Endometrial microvascular endothelial cells (primary cell): Measurements from ENCODE around the gene PEPD. TPM values are rescaled to one million over a fixed set of nuclear protein-coding genes. Genes with fewer than 3 reads are reported as not detected.
"Not testable (repeated sequence)": the region's sequence is repeated elsewhere in the genome, so short reads cannot be mapped to it uniquely, and the experiment has no call there.

Experiments used
- in situ Hi-C: cut with HindIII; loops from 2 replicates; pipeline ENCODE4 v1.10.0; 2017; ENCODE audit warnings: low sequenced_read_pairs, low pct_unique_long_range_greater_than_20kb; ENCODE audit errors: inconsistent ontology term
- total RNA-seq: library from RNA; depleted of rRNA; stranded (reverse); fragments of >200 nt; gene quantifications from one replicate; pipeline ENCODE4 v1.2.3, GENCODE V29; 2015; ENCODE audit errors: inconsistent ontology term

PEPD gene
- total RNA-seq, 1 donor from 2014 or later: 76.7 TPM

DNA sequence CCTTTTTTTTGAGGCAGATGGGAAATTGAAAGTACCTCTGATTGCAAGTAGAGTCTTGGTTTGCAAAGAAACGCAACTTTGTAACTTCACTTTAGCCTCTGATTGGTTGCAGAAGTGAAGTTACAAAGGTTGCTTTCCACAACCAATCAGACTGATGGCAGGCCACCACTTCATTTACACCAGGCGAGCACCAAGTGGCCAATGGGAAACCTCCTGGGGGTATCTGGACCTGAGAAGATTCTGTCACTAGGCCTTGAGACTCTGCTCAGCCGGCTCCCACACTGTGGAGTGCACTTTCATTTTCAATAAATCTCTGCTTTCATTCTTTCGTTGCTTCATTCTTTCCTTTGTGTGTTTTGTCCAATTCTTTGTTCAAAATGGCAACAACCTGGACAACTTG, 19.1 kb downstream of the PEPD start:
- in situ Hi-C loops: no loop called here

DNA sequence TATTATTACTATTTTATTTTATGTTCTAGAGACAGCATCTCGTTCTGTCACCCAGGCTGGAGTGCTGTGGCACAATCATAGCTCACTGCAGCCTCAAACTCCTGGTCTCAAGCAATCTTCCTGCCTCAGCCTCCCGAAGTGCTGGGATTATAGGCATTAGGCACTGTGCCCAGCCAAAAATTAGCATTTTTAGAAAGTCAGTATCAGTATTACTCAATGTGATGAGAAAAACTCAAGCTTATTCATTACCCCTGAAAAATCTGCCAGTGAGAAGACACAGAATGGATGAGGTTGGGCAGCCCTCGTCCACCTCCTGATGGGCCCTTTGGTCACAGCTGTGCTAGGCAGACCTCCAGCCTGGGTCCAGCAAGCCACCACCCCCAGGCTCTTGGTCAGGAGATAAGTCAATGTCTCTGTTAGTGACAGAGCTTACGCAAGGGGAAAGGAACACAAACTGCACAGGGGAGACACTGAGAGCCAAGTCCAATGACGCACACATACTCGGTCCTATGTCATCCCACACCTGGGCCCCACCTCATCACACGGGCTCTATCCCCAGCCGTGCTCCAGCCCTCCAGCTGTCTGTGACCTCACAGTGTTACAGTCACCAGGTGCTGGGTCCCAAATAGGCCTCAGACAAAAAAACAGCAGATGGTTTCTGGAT, 19.8 kb downstream of the PEPD start:
- in situ Hi-C loops: no loop called here

DNA sequence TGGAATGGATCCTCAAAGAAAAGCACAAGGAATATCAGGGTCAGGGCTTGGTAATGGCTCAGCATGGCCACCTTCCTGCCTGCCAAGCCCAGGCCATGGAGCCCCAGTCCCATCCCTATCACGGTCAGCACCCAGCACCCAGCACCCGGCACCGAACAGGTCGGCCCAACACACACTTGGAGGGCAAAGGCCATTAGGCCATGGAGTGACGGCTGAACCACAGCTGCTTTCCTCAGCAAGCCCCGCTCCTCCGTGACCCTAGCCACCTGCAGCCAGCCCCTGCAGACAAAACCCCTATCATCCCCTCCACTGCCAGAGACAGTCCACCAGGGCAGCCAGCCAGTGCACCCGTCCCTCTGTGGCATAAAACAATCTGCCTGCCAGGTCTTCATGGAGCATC, 20.6 kb downstream of the PEPD start:
- in situ Hi-C loops: no loop called here

DNA sequence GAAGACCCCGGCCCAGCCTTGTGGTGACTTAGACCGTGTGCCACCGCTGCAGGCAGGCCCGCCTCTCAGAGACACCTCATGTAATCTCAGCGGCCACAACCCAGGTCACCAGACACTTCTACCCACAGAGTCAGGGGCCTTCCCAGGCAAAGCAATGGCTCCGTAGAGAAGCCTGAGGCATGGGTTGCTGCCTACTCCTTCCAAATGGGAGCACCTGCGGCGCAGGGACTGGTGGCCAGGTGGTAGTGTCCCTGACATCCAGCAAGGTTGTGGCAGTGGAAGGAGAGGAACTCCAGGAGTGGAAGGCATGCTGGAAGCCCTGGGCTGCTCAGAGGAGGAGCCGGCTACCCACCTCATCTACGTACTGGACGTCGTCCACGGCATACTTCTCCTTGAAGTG, 21.0 kb downstream of the PEPD start:
- in situ Hi-C loops: no loop called here

DNA sequence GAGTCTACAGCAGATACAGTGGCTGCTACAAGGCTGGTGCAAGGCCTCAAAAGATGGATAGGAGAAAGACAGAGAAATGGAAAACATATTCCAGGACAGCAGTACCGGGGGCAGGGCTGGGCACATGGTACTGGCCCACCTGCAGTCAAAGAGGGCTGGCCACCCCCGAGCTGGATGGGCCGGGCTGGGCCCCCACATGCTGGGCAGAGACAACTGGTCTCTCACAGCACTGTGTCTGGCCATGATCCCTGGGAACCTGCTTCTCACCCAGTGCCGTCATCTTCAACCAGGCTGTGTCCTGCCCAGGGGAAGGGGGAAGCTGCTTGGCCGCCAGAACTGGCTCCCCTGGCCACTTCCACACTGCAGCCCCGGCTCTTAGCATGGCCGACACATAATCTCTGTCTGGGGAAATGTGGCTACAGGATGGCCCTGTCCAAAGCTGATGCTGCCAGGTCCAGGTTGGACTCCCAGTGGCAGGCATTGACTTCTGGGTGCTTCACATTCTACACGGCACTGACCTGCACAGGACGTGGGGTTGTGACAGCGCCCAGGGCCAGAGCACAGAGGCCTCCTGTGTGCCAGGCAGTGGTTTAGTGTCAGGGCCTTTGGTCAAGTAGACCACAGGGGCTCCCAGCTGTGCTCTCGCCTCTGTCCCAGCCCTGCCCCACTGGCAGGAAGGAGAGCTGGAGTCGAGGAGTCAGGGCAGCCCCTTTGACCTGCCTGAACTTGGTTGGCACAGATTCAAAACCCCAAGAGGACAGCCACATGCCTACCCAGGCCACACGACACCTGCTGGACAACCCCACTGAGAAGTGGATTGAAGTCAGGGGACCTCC, 21.7 kb downstream of the PEPD start:
- in situ Hi-C loops: no loop called here

DNA sequence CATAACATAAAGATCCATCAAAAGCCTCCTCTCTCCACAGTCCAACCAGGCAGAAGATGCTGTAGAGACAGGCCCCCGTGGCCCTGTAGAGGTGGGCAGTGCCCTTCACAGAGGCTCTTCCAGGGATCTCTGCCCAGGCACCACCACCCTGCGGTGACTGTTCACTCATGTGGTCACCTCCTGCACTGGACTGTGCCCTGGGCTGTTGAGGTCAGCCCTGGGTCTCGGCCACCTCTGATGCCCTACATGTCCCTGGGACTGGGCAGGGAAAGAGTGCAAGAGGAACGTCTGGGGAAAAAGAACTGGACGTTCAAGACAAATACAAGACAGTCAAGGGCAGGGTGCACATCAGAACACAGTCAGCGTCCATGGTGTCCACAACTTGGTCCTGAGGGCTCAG, 22.3 kb downstream of the PEPD start:
- in situ Hi-C loops: no loop called here

DNA sequence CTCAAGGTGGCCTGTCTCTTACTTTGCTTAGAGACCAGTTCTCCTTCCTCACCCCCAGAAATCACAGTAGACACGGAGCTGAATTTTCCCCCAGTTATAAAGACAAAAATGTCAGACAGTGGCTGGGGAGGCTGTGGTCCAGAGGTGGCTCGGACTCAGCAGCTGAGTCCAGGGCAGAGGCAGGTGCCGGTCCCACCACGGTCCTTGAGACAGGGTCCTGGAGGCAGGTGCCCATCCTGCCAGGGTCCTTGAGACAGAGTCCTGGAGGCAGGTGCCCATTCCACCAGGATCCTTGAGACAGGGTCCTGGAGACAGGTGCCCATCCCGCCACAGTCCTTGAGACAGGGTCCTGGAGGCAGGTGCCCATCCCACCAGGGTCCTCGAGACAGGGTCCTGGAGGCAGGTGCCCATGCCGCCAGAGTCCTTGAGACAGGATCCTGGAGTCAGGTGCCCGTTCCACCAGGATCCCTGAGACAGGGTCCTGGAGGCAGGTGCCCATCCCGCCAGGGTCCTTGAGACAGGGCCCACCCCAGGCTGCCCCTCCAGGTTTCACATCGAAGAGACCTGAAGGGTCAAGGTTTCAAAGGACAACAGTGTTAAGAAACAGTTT, 23.1 kb downstream of the PEPD start:
- in situ Hi-C loops: no loop called here

DNA sequence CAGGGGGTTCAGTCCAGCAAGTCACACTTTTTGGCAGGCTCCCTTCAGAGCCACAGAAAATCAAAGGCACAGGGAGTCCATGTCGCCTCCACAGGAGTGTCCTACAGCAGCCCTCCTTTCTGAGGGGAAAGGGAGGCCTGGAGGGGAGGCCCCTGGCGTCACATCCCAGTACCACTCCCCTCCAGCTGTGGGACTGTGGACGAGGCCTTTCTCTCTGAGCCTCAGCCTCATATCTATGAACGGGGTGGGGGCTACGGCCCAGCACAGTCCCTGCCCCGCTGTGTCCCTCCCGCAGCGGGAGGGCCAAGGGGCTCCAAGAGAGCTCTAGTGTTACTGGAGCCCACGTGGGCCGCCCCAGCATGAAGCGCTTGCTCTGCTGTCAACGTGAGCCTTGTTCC, 23.8 kb downstream of the PEPD start:
- in situ Hi-C loops: no loop called here

DNA sequence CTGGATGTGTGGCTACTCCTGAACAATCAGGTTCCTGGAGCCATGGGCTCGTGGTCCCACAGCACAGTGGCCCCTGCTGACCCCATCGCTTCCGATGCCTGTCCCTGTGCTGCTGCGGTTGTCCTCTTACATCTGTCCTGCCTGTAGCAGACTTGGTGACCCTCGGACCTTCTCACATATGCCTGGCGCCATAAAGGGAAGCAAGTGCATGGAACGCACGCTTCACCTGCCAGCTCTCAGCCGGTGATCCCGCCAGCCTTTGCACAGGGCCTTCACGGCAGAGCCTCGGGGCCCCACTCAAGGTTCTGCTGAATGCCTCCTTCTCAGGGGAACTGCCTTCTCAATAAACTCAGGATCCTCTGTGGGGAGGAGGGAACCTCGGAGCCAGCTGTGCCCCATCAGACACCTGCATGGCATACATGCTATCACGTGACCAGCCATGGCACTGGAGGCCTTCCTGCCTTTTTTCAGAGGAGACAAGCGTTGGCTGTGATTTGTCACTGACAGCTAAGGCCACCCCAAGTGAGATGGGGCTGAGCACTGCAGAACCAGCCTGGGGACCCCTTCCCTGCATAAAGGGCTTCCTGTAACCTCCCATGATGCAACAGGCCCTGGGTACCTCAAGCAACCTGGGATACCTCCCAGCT, 24.3 kb downstream of the PEPD start:
- in situ Hi-C loops: no loop called here

DNA sequence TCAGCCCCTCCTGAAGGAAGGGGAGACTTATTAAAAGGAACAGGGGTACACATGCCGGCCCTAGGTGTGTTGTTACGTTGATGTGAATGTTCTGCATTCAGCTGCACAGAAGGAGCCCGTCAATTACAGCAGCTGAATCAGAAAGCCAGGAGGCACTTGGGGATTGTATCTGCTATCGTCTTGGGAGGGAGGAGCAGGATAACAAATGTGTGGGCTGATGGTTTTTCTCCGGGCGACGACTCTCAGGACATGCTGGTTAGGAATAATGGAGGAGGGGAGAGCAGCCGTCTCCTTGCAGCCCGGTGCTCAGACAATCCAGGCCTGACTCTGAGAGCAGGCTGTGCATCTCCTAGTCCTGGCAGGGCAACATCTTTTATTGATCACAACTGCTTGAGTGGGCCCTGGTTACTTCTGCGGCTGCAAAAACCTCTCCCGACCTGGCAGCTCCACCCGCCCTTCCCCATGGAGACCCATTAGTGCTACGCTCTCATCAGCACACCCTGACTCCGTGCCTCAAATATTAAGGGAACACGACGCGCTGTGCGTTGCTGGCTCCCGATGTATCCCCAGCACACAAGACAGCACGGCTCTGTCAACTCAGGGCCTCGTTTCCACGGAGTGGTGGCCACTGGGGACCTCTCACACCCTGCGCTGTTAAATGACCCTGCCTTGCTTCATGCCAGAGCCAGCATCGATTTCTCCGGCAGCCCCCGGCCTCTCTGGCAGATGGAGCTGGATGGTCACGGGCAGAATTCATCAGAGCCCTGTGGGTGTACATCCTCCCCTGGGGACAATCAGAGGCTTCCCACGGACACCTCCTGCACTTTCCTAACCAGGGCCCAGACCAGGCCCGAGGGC, 25.3 kb downstream of the PEPD start:
- in situ Hi-C loops: no loop called here

DNA sequence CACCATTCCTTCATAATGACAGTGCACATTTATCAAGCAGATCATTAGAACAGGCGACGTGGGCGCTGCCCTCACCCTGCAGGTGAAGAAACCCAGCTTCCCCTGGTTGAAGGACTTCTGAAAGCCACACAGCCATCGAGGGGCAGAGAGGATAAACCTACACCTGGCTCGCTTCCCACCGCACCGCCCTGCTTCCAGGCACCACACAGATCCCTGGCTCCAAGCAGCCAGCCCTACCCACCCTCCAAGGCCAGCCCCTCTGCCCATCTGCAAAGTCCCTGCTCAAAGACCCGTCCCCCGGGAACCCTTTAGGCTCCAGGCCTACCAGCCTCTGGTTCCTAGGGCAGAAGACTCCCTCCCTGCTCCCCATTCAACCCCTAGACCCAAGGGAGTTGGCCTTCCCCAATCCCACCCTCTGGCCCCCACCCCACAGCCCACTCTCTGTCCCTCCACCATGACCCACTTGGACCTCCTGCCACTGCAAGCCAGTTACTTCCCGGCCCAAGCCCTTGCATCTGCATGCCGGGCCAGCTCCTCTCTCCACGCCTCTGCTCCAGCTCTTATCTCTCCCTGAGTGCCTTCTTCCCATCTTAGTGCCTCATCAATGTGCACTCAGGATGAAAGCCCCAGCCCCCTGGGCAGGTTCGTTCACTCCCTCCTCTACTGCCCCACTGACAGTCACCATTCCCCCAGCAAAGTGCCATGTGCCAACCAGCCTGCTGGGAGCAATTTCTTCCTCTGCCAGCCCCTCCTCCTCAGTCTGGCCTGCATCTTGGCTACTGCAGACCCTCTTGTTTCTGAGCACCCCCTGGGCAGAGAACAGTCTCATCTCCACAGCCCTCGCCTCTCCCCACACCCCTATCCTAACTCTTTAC, 28.0 kb downstream of the PEPD start:
- in situ Hi-C loops: no loop called here

DNA sequence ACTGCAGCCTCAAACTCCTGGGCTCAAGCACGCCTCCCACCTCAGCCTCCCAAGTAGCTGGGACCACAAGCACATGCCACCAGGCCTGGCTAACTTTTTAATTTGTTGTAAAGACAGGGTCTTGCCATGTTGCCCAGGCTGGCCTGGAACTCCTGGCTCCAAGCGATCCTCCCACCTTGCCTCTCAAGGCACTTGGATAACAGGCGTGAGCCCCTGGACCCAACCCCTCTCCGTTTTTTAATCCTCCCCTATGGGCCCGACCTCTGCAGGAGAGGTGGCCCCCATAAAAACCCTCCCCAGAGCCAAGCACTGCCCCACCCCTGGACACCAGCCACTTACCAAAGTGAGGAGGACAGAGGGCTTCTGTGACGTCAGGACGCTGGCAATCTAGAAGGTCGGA, 28.6 kb downstream of the PEPD start:
- in situ Hi-C loops: no loop called here

DNA sequence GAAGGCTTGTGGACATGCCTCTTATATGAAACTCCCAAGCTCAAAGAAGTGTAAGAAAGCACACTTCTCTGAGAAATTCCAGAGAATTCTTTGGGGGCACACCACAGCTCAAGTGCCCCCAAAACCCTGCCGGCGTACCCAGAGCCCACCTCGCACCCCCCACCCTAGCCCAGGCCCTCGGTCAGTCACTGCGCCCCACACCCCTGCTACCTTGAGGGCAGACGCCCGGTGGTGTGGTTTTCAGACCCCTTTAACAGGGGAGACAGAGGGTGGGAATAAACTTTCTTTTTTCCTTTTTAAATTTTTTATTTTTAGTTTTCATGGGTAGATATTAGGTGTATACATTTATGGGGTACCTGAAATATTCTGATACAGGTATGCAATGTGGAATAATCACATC, 29.5 kb downstream of the PEPD start:
- in situ Hi-C loops: no loop called here

DNA sequence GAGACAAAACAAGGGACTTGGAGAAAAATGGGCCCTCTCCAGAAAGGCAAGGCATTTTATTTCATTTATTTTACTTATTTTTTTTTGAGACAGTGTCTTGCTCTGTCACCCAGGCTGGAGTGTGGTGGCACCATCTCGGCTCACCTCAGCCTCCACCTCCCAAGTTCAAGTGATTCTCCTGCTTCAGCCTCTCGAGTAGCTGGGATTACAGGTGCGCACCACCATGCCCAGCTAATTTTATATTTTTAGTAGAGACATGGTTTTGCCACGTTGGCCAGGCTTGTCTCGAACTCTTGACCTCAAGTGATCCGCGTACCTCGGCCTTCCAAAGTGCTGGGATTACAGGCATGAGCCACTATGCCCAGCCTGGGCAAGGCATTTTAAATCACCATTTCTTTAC, 31.0 kb downstream of the PEPD start:
- in situ Hi-C loops: not testable (repeated sequence)

DNA sequence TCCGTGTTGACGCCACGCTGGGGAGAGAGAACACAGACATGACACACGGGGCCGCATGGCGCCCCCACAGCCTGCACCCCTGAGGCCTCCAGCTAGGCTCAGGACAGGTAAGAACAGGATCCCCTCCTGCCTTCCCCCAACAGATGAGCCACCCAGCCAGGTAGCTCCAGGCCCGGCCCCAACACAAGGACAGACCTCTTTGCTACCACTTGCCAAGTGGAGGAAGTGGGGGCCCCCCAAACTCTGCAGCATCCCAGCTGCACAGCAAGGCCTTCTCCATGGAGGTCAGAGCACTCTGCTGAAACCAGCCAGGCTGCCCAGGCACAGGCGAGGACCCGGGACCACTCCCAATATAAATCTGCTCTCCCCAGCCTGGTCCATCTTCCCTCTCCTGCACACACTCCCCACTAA, 31.5 kb downstream of the PEPD start:
- in situ Hi-C loops: no loop called here

DNA sequence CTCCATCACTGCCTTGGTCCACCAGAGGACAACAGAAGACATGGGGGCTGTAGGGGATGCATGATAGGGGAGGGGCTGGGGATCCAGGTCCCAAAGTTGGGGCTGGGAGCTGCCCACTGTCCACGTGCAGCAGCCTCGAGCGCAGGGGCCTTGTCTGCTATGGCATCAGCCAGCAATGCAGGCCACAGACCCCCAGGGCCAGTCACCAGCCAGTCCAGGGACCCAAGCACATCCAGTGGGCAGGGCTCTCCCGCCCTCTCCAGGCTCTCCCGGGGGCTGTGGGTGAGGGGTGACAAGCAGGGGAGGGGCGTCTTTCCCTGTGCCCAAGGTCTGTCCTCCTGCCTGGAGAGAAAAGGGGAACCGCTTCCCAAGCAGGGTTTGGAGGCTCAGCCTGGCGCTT, 32.8 kb downstream of the PEPD start:
- in situ Hi-C loops: no loop called here

DNA sequence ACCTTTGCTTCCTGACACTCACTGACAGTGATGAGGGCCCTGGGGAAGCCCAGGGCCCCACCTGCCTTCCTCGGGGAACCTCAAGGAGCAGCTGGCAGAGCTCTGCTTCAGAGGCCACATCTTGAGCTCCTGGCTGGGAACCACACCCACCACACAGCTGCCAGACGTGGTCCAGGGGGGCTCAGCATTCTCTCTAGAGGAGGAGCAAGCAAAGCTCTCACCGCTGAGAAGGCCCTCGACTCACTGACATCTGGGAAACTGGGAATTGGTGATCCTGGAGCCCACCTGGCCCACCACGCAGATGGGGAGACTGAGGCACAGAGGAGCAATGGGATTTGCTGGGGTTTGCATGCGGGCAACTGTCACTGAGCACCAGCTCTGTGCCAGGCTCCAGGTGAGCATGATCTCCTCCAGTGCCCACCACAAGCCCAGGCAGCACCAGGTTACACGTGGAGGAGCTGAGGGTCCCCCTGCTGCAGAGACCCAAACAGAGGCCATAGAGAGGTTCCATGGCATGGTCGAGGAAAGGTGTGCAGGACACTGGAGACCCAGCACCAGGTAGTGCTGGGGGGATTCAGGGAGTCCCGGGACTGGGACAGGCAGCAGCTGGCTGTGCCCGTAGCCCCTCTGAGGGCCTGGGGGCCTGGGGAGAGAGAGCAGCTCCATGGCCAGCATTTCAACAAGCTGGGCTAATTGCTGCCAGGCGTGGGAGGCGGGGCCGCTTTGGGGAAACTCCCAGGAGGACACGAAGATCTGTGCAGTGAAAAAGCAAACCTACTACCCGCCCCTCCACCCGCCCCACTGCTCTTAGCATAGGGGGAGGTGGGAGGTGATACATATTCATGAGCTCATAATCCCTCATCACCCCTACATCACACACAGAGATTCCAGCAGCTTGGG, 33.4 kb downstream of the PEPD start:
- in situ Hi-C loops: no loop called here
